Tibial artery (tissue), 4 donors: ENCODE data around the gene FBN1.

Source experiments
- DNase-seq, 2 donors: peaks; one replicate each; pipeline ENCODE4 v3.0.0-alpha.2; 2019
- H3K27ac ChIP-seq, 2 donors: fragments of 200-600 bp; sonication (generic) in 1 of 2; 1 replicate in 1 of 2; 2 replicates in 1 of 2; pipeline ENCODE4 v1.5.1; 2018 to 2019; ENCODE audit warnings: mild to moderate bottlenecking in 1 of 2
- H3K27me3 ChIP-seq, 2 donors: fragments of 200-600 bp; sonication (generic) in 1 of 2; one replicate each; pipeline versions ENCODE4 v1.5.1 to v1.6.0; 2016 to 2019
- H3K36me3 ChIP-seq, 3 donors: fragments of 200-600 bp; sonication (generic) in 2 of 3; one replicate each; pipeline ENCODE4 v1.5.1; 2016 to 2019; ENCODE audit warnings: mild to moderate bottlenecking in 2 of 3
- H3K4me1 ChIP-seq, 4 donors: fragments of 200-600 bp; sonication (generic) in 2 of 4; 1 replicate in 3 of 4; 2 replicates in 1 of 4; pipeline ENCODE4 v1.5.1; 2016 to 2019
- H3K4me3 ChIP-seq, 2 donors: fragments of 200-600 bp; sonication (generic) in 1 of 2; 1 replicate in 1 of 2; 2 replicates in 1 of 2; pipeline ENCODE4 v1.5.1; 2018 to 2019; ENCODE audit warnings: mild to moderate bottlenecking in 2 of 2
- H3K9me3 ChIP-seq, 3 donors: fragments of 200-600 bp; sonication (generic) in 1 of 3; one replicate each; pipeline ENCODE4 v1.5.1; 2016 to 2019
- intact Hi-C: fragments of 100-400 bp; cut with DNase I; formaldehyde crosslinking; loops from one replicate; pipeline ENCODE4 v1.15.0; 2023; ENCODE audit warnings: low total_unique reads
- TF ChIP-seq, protein P1 (sequence below), 2 experiments: fragments of 200-600 bp in 1 of 2; fragments of 450-650 bp in 1 of 2; IDR thresholded peaks; one replicate each; pipeline ENCODE4 v1.5.1; 2017 to 2019; ENCODE audit warnings: antibody characterized with exemption in 2 of 2, mild to moderate bottlenecking in 1 of 2, moderate library complexity in 1 of 2

FBN1 gene

DNA sequence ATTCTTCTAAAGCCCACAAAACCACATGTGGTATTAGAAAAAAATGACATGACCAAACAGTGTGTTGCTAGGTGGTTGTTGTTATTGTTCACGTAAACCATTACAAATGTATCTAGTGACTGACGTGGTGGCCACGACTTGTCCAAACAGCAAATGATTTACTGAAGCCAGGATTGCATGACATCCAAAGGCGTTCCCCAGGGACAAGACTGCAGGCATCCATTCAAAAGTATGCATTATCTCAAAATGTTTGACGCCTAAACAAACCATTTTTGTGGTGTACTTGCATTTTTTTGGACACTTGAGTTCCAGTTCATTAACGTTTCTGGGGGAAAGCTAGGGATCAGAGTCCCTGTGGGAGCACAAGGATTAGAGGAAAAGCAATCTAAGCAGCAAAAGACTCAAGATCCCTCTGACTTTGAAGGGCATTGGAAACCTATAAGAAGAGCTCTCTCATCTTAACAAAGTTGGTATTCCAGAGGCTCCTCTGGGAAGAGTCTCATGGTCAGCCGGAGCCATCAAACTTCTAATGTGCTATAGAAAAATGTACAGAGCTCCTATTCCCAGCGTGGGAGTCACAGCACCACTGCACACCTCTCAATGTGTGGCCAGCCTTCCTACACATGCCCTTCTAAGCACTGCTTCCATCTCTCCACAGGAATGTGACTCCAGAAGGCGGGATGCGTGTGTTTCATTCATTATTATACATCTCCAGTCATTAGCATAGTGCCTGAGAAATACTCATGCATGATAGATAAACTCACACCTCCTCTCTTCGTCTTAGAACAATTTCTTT, 62.9 kb downstream of the FBN1 start:
- H3K27ac ChIP-seq: peak overlapping the region in 1 of 2 donors; percentile 1
- intact Hi-C loops: no loop called here
- H3K4me3 ChIP-seq: no peak overlapping the region

DNA sequence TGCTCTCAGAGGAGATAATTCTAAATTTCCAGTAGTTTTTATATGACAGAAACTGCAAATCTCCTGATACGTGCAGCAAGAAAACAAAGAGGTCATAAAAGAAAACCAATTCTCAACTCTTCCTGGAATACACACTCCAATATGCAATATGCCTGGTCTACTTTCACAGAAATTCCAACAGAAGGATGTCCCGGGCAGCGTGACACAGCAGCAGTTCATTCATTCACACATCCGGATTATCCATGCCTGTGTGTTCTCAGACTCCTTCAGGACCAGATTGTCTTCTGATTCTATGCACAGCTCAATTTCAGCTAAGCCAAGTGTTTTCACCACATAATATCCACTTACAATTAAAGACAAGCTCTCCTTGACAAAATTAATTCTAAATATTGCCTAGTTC, 64.3 kb downstream of the FBN1 start:
- Histone ChIP-seq H3K27ac (no peak overlapping the region), H3K27me3 (no peaks in the 10 kb centered on the region), H3K4me3 (no peak overlapping the region), H3K36me3 (no peaks in the 10 kb centered on the region), H3K4me1 (peaks cover 0 to 67% (median 20%) of the 10 kb centered on the region in 4 donors), H3K9me3 (no peaks in the 10 kb centered on the region)
- DNase-seq: no peak
- TF ChIP-seq, protein P1, sequence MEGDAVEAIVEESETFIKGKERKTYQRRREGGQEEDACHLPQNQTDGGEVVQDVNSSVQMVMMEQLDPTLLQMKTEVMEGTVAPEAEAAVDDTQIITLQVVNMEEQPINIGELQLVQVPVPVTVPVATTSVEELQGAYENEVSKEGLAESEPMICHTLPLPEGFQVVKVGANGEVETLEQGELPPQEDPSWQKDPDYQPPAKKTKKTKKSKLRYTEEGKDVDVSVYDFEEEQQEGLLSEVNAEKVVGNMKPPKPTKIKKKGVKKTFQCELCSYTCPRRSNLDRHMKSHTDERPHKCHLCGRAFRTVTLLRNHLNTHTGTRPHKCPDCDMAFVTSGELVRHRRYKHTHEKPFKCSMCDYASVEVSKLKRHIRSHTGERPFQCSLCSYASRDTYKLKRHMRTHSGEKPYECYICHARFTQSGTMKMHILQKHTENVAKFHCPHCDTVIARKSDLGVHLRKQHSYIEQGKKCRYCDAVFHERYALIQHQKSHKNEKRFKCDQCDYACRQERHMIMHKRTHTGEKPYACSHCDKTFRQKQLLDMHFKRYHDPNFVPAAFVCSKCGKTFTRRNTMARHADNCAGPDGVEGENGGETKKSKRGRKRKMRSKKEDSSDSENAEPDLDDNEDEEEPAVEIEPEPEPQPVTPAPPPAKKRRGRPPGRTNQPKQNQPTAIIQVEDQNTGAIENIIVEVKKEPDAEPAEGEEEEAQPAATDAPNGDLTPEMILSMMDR (IDR thresholded peaks at IDR 0.05): no peak
- intact Hi-C loops: no loop called here

More for the DNA sequence above, 62.9 kb downstream of the FBN1 start:
- Histone ChIP-seq H3K36me3 (no peaks in the 10 kb centered on the region), H3K9me3 (no peaks in the 10 kb centered on the region), H3K27me3 (no peaks in the 10 kb centered on the region), H3K4me1 (peaks cover 0 to 72% (median 18%) of the 10 kb centered on the region in 4 donors)
- TF ChIP-seq, protein P1 (IDR thresholded peaks at IDR 0.05): no peak
- DNase-seq: no peak

DNA sequence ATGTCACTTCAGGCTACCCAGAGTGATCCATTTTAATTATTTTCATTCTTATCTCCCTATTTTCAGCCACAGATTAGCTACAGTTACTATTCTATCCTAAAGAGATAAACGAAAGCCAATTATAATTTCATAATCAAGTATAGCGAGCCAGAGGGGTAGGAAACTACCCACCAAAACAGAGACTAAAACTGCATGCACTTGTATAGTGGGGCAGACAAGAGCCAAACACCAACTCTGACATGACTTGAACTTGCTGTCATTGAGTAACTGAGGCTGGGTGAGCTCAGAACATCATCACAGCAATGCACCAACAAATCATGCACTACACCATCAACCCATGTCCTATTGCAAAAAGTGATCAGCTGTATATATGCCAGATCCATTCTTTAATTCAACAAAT, 64.8 kb downstream of the FBN1 start:
- H3K9me3 ChIP-seq: no peaks in the 10 kb centered on the region
- H3K36me3 ChIP-seq: no peaks in the 10 kb centered on the region
- peaks cover 0 to 62% (median 20%) of the 10 kb centered on the region in 4 donors for H3K4me1 ChIP-seq
- TF ChIP-seq, protein P1 (IDR thresholded peaks at IDR 0.05): no peak
- intact Hi-C loops: no loop called here
- no peak for DNase-seq
- H3K4me3 ChIP-seq: no peak overlapping the region
- H3K27me3 ChIP-seq: no peaks in the 10 kb centered on the region
- H3K27ac ChIP-seq: peak overlapping the region in 1 of 2 donors; percentile 10

DNA sequence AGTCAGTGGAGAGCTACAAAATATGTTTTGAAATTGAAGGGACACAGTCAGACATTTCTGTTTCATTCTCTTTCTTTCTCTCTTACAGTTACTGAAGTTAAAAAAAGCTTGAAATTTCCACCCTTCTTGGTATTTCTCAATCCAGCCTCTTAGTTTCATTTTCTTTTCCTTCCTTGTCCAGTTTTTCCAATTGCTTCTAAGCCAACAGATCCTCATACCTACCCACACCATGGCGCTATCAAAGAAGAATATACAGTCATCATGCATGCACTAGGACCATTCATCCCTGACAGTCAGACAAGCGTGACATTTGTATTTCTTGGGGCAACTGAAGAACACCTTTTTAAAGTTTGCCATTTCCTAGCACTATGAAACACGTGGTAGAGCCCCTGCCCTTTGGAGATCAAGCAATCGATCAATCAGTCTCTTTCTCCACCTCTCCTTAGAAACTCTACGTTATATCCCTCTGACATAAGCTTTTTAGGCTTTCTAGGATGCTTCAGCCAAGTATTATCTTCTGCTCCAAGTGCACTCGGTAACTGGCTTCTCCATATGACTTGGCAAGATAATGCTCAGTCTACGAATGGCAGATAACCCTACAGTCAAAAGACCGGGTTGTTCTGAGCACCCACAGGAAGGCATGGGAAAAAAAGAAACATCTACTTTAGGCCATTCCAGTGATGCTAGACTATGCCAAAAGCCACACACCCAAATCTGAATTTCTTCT, 65.4 kb downstream of the FBN1 start:
- Histone ChIP-seq H3K27me3 (no peaks in the 10 kb centered on the region), H3K9me3 (no peaks in the 10 kb centered on the region), H3K4me3 (peak overlapping the region; percentile 13), H3K36me3 (no peaks in the 10 kb centered on the region), H3K4me1 (peaks cover 0 to 59% (median 20%) of the 10 kb centered on the region in 4 donors), H3K27ac (peak overlapping the region; percentile 10 to 35)
- TF ChIP-seq, protein P1 (IDR thresholded peaks at IDR 0.05): no peak
- intact Hi-C loops: no loop called here
- DNase-seq: no peak

DNA sequence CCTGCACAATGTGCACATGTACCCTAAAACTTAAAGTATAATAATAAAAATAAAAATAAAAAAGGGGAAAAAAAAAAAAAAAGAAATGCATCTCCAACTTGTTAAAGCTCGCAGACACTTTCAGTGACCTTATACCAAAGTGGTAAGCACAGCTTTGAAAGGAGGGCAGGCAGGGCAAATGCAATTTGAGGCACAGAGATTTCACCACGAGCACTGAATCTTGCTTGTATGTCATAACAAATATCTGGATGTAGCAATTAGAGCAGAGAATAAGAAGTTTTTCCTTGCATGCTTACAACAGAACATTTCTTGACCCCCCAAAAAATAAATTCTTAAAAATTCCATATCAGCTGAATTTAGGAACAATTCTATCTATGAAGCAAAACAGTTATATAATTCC, 66.5 kb downstream of the FBN1 start:
- Histone ChIP-seq H3K4me3 (no peak overlapping the region), H3K9me3 (no peaks in the 10 kb centered on the region), H3K27me3 (no peaks in the 10 kb centered on the region), H3K36me3 (no peaks in the 10 kb centered on the region), H3K4me1 (peaks cover 0 to 47% (median 16%) of the 10 kb centered on the region in 4 donors), H3K27ac (no peak overlapping the region)
- intact Hi-C loops: no loop called here
- DNase-seq: no peak
- TF ChIP-seq, protein P1 (IDR thresholded peaks at IDR 0.05): no peak
